SW480 (cell line): ENCODE measurements around the gene ADAMTS19.

Source experiments
- DNase-seq: peaks from one replicate; pipeline ENCODE4 v3.0.0-alpha.2; 2016; ENCODE audit warnings: low spot score

The ADAMTS19 gene

DNA sequence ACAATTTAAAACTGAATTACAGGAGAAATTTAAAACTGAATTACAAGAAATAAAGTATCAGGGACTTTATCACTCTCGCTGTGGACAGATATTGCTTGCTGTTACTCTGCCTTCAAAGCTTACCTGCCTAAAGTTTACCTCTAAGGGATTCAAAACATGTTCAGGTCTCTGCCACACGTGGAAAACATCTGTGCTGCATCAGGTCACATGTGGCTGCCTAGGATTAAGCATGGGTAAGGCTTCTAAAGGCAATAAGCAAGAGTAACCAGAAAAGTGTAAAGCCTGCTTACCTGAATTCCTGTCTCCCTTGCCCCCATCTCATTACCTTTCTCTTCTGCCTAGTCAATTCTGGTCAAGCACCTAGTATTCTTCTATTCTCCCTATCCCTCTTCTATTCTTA is 306.7 kb downstream of the ADAMTS19 start:
- DNase-seq = no peak

DNA sequence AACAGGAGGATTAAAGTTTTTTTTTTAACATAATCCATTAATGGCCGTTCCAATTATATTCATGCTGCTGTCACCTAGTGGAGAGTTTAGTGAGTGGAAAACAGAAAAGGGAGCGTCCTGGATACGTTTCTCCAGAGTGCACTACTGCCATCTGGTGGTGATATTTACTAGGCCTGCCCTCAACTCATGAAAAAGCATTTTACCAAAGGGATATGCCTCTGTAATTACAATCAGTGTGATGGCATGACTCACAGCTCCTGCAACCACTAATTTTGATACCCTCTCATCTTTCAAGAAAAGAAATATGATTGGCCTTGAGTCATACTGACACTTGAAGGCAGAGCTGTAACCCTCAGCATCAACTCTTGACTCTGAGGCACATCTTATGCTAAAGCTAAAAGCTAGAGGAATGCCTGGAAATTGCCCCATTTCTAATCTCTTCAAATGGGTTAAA is 307.9 kb downstream of the ADAMTS19 start:
- DNase-seq = peak; percentile 95

GRCh38 chr5:129768735-129769134 is 308.6 kb downstream of the ADAMTS19 start:
- DNase-seq = no peak

DNA sequence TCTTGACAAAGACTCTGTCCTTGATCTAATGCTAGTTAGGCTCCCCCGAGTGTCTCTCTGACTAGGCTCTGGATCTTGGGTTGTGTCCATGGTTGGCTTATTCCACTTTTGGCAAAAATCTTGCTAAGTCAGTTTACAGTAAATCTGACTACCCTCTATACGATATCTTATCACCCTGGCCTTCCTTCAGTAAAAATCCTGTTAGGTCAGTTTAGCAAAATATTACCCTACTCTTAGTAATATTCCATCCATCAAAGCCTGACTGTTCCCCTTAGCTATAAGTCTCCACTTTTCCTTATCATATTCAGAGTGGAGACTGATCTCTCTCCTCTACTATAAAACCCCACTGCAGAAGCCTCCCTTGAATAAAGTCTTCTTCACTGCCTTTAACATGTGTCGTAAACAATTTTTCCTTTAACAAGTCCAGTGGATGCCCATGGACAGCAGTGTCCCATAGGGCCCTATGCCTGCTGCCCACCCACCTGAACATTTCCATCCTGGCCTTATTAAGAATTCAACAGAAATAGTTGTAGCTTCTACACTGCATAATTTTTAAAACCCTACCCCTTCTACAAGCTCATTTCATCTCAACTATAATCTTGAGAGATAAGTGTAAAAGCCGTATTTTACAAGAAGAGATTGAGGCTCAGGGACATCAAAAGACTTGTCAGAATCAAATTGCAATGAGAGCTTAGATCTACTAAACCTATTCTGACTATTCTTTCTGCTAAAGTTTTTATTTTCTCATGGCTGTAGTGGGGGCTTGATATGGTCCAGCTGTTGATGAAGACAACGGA is 310.1 kb downstream of the ADAMTS19 start:
- DNase-seq = no peak

- peak; percentile 68 for DNase-seq
These were observed 311.1 kb downstream of the ADAMTS19 start for GRCh38 chr5:129771058-129771838.

GRCh38 chr5:129773376-129773775 is 313.3 kb downstream of the ADAMTS19 start:
- no peak for DNase-seq

- DNase-seq = no peak
These were observed 321.5 kb downstream of the ADAMTS19 start for GRCh38 chr5:129781594-129781993.
